ENCODE results near the gene ESF1.

GRCh38 chr20:13784893-13785715 is at the start of gene ESF1, which contains the start of gene NDUFAF5:
- no peak for TF ChIP-seq CTCF (conservative IDR thresholded peaks at IDR 0.05; ENCODE audit: low read length)
- TF ChIP-seq EZH2phosphoT487 (IDR thresholded peaks at IDR 0.05; ENCODE audit: borderline replicate concordance, low read depth, low read length), result no peak
